ENCODE results near the gene TTC23L. TPM values are rescaled to one million over a fixed set of nuclear protein-coding genes. Genes with fewer than 3 reads are reported as not detected.

The TTC23L gene, protein sequence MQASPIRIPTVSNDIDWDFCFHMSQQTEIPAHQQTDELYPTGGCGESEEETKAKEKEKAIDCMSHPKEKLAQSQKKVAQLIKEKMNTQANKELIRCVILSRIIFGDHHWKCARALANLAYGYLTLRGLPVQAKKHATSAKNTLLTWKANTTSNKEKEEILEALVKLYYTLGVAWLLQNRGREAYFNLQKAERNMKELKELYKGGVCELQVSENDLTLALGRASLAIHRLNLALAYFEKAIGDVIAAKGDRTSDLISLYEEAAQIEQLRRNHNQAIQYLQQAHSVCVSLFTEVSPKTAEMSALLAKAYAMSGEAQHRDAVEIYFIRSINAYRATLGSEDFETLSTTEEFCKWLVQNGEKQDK
- under 1 TPM in 2 of 3 donors, not detected in 1; 0.29 to 0.43 TPM for total RNA-seq
- long read RNA-seq, donor 1, partial matches to known transcripts: 0 of 1 reads
- long read RNA-seq, donor 1, other reads (novel, unspliced or antisense): 1 of 1 reads
- long read RNA-seq, donor 2: 0 reads

DNA sequence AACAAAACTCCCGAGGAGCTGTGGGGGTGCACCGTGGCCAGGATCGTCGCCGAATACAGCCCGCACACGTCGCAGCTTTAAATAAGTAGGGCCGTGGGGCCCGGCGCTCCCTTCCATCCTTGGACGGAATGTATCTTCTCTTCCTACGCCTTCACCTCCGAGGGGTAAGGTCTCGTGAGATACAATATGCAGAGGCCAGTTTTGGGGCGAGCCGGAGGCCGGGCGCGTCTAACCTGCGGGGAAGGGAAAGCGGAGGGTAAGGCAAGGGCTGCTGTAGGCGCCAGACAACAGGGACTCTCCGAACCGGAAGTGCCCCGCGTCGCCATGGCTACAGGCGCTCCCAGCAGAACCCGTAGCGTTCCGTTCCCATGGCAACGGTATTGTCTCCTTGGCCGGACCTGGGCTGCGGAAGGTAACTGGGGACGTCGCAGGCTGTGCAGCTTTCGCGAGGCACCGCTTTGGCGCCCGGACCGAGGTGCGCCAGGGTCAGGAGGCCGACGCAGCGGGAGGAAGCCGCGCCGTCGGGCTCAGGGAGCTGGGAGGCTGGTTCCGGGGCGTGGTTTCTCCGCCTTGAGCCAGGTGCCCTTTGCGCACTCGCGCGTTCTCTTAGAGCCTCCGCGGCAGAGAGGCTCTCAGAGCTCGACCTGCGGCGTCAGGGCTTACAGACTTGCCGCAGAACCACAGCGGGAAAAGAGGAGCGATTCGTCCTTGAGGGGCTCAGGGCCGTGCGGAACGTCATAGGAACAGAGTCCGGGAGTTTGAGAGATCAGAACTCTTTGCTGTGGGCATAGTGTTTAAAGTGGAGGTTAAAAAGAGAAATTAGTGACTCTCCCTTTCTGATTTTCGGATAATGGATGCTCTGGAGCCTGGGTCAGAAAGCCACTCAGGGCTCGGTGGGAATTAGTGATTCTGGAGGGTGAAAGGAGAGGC lies at the start of gene TTC23L:
Gene TTC23L, plus strand, starts transcription at position 380 of the 930 bp plus-strand sequence. CDS start 1,508 bp downstream, outside the sequence.
- H3K36me3 ChIP-seq (ENCODE audit: low read depth): no peaks in the 10 kb centered on the region
- peaks cover 4% of the 10 kb centered on the region for H3K4me1 ChIP-seq (ENCODE audit: low read depth)
- DNase-seq (peak; percentile 91 to 94 (median 93)), ATAC-seq (peak; percentile 99)
- intact Hi-C loops (cut with DNase I, micrococcal nuclease): no loop called here
- H3K4me3 ChIP-seq: peak within 1 kb of the TSS; percentile 48
- TF ChIP-seq, protein P1, sequence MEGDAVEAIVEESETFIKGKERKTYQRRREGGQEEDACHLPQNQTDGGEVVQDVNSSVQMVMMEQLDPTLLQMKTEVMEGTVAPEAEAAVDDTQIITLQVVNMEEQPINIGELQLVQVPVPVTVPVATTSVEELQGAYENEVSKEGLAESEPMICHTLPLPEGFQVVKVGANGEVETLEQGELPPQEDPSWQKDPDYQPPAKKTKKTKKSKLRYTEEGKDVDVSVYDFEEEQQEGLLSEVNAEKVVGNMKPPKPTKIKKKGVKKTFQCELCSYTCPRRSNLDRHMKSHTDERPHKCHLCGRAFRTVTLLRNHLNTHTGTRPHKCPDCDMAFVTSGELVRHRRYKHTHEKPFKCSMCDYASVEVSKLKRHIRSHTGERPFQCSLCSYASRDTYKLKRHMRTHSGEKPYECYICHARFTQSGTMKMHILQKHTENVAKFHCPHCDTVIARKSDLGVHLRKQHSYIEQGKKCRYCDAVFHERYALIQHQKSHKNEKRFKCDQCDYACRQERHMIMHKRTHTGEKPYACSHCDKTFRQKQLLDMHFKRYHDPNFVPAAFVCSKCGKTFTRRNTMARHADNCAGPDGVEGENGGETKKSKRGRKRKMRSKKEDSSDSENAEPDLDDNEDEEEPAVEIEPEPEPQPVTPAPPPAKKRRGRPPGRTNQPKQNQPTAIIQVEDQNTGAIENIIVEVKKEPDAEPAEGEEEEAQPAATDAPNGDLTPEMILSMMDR (IDR thresholded peaks at IDR 0.05): no peak
- H3K9me3 ChIP-seq: no peaks in the 10 kb centered on the region

DNA sequence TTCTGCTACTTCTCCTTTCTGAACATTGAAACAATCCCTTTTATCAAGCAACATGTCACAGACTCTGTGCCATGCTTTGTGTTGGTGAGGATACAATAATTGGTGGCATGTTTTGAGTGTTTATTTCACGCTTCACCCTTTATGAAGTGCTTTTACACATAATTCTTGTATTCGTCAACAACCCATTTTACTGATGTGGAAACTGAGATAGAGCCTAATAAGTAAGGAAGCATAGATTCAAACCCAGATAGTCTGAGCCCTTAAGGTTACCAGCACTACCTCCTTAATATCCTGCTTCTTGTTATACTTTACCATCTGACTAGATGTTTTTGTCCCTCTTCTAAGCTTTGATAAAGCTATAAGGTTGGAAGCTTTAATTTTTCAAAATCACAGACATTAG lies 49.3 kb upstream of the TTC23L start:
- Histone ChIP-seq H3K4me1 (ENCODE audit: low read depth) (no peaks in the 10 kb centered on the region), H3K4me3 (no peak overlapping the region), H3K36me3 (ENCODE audit: low read depth) (no peaks in the 10 kb centered on the region), H3K9me3 (no peaks in the 10 kb centered on the region)
- TF ChIP-seq, protein P1 (IDR thresholded peaks at IDR 0.05): no peak
- DNase-seq (no peak), ATAC-seq (no peak)
- intact Hi-C loops (cut with DNase I, micrococcal nuclease): no loop called here

DNA sequence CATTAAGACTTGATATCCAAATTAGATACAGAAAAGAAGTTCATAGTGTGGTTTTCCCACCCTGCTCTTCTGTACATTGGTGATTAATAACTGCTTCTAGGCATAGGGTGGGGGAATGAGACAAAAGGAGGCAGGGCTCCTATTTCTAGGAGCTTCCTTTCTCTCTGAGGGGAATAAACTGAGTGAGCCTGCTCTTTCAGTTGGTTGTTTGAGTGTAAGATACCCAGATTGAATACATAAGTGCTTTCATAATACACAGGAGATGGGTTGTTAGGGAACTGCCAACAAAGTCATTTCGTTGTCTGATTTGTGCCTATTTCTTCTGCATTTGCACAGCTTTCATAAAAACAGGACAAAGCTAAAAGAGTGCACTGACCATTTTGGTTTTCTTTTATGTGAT lies 48.9 kb upstream of the TTC23L start:
- H3K36me3 ChIP-seq (ENCODE audit: low read depth): no peaks in the 10 kb centered on the region
- H3K4me1 ChIP-seq (ENCODE audit: low read depth): no peaks in the 10 kb centered on the region
- H3K9me3 ChIP-seq: no peaks in the 10 kb centered on the region
- ATAC-seq (no peak), DNase-seq (no peak)
- intact Hi-C loops (cut with DNase I, micrococcal nuclease): no loop called here
- TF ChIP-seq, protein P1 (IDR thresholded peaks at IDR 0.05): no peak
- no peak overlapping the region for H3K4me3 ChIP-seq

DNA sequence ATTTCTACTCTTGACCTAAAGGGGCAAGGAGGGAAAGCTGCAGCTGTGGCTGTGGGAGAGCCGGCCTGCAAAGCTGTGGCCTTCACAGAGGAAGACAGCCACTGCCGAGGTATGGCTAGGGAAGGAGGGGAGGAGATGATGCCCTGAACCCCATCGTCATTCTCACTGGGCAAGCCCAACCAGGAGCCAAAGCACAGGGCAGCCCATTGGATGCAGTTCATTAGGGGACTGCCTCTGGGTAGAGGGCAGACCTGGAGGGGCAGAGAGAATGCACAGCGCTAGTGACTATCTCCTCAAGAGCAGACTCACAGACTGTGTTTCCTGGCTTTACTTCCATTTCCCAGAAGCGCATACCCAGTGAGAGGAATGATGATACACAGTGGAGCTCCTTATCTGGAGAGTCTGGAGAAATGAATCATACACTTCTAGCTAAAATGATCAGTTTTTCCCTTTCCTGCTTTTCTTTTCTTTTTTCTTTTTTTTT lies 47.2 kb upstream of the TTC23L start:
- no peaks in the 10 kb centered on the region for H3K4me1 ChIP-seq (ENCODE audit: low read depth)
- ATAC-seq: no peak
- intact Hi-C loops (cut with DNase I, micrococcal nuclease): no loop called here
- no peaks in the 10 kb centered on the region for H3K36me3 ChIP-seq (ENCODE audit: low read depth)
- H3K9me3 ChIP-seq: no peaks in the 10 kb centered on the region
- TF ChIP-seq, protein P1 (IDR thresholded peaks at IDR 0.05): no peak
- no peak for DNase-seq
- no peak overlapping the region for H3K4me3 ChIP-seq

DNA sequence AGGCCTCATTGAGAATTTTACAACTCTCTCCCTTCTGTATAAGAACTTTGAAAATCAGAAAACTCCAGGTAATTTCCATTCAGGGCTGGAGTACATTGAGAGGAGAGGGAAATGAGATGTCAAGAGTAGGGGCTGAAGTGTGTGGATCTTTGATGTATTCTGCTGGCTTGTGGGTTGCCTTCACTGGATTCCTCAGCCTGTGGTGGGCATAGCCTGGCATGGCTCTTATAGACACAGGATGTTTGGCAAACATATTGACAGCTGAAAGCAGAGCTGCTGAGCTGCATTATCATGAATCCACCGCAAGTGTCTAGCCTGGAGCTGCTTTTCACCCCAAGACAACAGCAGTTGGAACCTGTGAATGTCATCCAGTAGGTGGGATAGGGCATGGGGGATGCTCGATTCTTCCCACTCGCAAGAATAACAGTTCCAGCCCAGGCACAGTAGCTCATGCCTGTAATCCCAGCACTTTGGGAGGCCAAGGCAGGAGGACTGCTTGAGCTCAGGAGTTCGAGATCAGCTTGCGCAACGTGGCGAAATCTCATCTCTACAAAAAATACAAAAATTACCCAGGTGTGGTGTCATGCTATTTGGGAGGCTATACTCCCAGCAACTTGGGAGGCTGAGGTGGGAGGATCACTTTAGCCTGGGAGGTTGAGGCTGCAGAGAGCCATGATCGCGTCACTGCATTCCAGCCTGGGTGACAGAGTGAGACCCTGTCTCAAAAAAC lies 36.0 kb upstream of the TTC23L start:
- TF ChIP-seq, protein P1 (IDR thresholded peaks at IDR 0.05): no peak
- ATAC-seq: no peak
- intact Hi-C loops (cut with DNase I, micrococcal nuclease): no loop called here

More for the DNA sequence above, 36.0 kb upstream of the TTC23L start:
- Histone ChIP-seq H3K4me3 (no peak overlapping the region), H3K9me3 (no peaks in the 10 kb centered on the region), H3K36me3 (ENCODE audit: low read depth) (no peaks in the 10 kb centered on the region), H3K4me1 (ENCODE audit: low read depth) (no peaks in the 10 kb centered on the region)
- no peak for DNase-seq

Data from mucosa of descending colon (tissue), 3 donors.